Caco-2 (cell line): ENCODE data around the gene CTDSPL. TPM values are rescaled to one million over a fixed set of nuclear protein-coding genes. Genes with fewer than 3 reads are reported as not detected.
A peak's percentile ranks its signal among the peaks of the same experiment; 100 is the strongest.

Experiments used
- BruUV-seq: library from RNA; stranded (reverse); fragments of 400-500 nt; replicated peaks from 2 replicates; lab custom pipeline; 2021; lab: Mats Ljungman, UMichigan
- CTCF ChIA-PET: fragments of 300-600 bp; sonication (Branson Sonifier 250); formaldehyde crosslinking; loops from one replicate; lab custom pipeline; 2022; ENCODE audit warnings: antibody characterized with exemption; lab: Charles Lee
- POLR2A ChIA-PET: fragments of 300-600 bp; sonication (Branson Sonifier 250); formaldehyde crosslinking; loops from one replicate; lab custom pipeline; 2022; ENCODE audit warnings: antibody characterized with exemption; lab: Charles Lee
- DNase-seq, 2 experiments: peaks; one replicate each; pipeline versions ENCODE4 v3.0.0 to v3.0.0-alpha.2; 2020 to 2022
- H3K27me3 ChIP-seq: replicated peaks from 2 replicates; pipeline ENCODE4 v1.6.0; 2011; ENCODE audit warnings: low read length; ENCODE audit not compliant: control insufficient read depth, insufficient read depth
- H3K36me3 ChIP-seq: 2 replicates; pipeline ENCODE4 v1.5.1; 2011; ENCODE audit warnings: low read length; ENCODE audit not compliant: control insufficient read depth, insufficient read depth
- H3K4me1 ChIP-seq: fragments of 250-450 bp; sonication (Bioruptor Pico); 2 replicates; pipeline ENCODE4 v1.5.1; 2020; ENCODE audit warnings: mild to moderate bottlenecking
- H3K4me3 ChIP-seq: 2 replicates; pipeline ENCODE4 v1.5.1; 2011; ENCODE audit warnings: low read depth, mild to moderate bottlenecking, control low read depth, low read length
- H3K9me3 ChIP-seq: fragments of 250-450 bp; sonication (Bioruptor Pico); 2 replicates; pipeline ENCODE4 v1.5.1; 2020; ENCODE audit warnings: mild to moderate bottlenecking, moderate library complexity
- H3K27ac Mint-ChIP-seq: one replicate; pipeline ENCODE4 v1.8.0; 2022; ENCODE audit warnings: mixed read lengths; ENCODE audit not compliant: unreplicated experiment
- H3K27me3 Mint-ChIP-seq: one replicate; pipeline ENCODE4 v1.8.0; 2022; ENCODE audit warnings: mixed read lengths; ENCODE audit not compliant: insufficient read depth, unreplicated experiment
- H3K36me3 Mint-ChIP-seq: one replicate; pipeline ENCODE4 v1.8.0; 2022; ENCODE audit warnings: mild to moderate bottlenecking, mixed read lengths; ENCODE audit not compliant: insufficient read depth, unreplicated experiment
- H3K4me1 Mint-ChIP-seq: one replicate; pipeline ENCODE4 v1.8.0; 2022; ENCODE audit warnings: low read depth, mixed read lengths; ENCODE audit not compliant: unreplicated experiment
- H3K4me3 Mint-ChIP-seq: one replicate; pipeline ENCODE4 v1.8.0; 2022; ENCODE audit warnings: mild to moderate bottlenecking, moderate library complexity, mixed read lengths; ENCODE audit not compliant: unreplicated experiment
- H3K9me3 Mint-ChIP-seq: one replicate; pipeline ENCODE4 v1.8.0; 2022; ENCODE audit warnings: mixed read lengths; ENCODE audit not compliant: unreplicated experiment
- intact Hi-C: fragments of 100-400 bp; cut with micrococcal nuclease; formaldehyde crosslinking; loops from one replicate; pipeline ENCODE4 v1.10.0; 2022; ENCODE audit not compliant: unreplicated experiment
- total RNA-seq: library from RNA; stranded (reverse); gene quantifications from 2 replicates; pipeline ENCODE4 v1.2.3, GENCODE V29; 2022
- TF ChIP-seq, protein P1 (sequence below), 2 experiments: fragments of 200-600 bp in 1 of 2; IDR thresholded peaks; 1 replicate in 1 of 2; 2 replicates in 1 of 2; pipeline versions ENCODE4 v1.5.1 to v1.8.0; 2011 to 2022; ENCODE audit warnings: antibody characterized with exemption in 1 of 2, control low read depth in 1 of 2, inconsistent platforms in 1 of 2, low read depth in 1 of 2, low read length in 1 of 2, mild to moderate bottlenecking in 1 of 2, moderate library complexity in 1 of 2; ENCODE audit not compliant: insufficient read depth in 1 of 2, severe bottlenecking in 1 of 2, unreplicated experiment in 1 of 2

Gene CTDSPL
- total RNA-seq, 1 experiment from 2014 or later, result 60.9 TPM

DNA sequence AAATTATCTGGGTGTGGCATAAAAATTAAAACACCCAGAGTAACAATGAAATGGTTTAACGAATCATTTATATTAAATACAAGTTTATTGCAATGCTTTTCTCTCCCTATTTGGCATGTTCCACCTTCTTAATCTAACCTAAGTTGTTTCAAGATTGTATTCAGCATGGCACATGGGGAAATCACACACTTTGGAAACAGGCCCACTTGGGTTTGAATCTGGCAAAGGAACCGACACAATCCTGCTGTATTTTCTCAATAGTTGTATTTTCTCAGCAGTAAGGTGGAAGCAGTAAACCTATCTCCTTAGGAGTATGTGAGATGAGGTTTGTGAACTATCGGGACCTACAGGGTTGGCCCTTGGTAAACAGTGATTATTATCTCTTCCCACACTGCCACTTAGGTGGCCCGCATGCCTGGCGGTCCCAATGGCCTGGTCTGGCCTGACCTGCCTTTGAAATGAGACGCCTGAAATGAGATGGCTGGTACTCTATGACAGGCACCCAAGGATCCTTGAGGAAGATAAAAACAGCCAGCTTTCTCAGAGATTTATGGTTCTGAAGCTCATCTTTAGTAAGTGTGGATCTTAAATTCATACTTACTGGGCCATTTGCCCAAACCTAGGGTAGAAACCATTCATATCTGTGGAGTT is 83.6 kb downstream of the CTDSPL start:
- peaks cover 53% of the 10 kb centered on the region for H3K4me1 Mint-ChIP-seq
- ChIA-PET POLR2A (interaction anchor here (0.8 kb wide), 1 partner anchor 19 kb away, joined by 3 read pairs; no protein-coding TSS in a partner anchor), CTCF (no interaction called here)
- BruUV-seq, result no TSS peak
- H3K9me3 Mint-ChIP-seq, result no peaks in the 10 kb centered on the region
- TF ChIP-seq, protein P1, sequence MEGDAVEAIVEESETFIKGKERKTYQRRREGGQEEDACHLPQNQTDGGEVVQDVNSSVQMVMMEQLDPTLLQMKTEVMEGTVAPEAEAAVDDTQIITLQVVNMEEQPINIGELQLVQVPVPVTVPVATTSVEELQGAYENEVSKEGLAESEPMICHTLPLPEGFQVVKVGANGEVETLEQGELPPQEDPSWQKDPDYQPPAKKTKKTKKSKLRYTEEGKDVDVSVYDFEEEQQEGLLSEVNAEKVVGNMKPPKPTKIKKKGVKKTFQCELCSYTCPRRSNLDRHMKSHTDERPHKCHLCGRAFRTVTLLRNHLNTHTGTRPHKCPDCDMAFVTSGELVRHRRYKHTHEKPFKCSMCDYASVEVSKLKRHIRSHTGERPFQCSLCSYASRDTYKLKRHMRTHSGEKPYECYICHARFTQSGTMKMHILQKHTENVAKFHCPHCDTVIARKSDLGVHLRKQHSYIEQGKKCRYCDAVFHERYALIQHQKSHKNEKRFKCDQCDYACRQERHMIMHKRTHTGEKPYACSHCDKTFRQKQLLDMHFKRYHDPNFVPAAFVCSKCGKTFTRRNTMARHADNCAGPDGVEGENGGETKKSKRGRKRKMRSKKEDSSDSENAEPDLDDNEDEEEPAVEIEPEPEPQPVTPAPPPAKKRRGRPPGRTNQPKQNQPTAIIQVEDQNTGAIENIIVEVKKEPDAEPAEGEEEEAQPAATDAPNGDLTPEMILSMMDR (IDR thresholded peaks at IDR 0.05; ENCODE audit: insufficient read depth in 1 of 2, low read depth in 1 of 2, low read length in 1 of 2, severe bottlenecking in 1 of 2, unreplicated experiment in 1 of 2), result no peak
- H3K4me3 Mint-ChIP-seq, result peak overlapping the region; percentile 47
- peak overlapping the region; percentile 69 for H3K27ac Mint-ChIP-seq
- H3K27me3 ChIP-seq, result no peaks in the 10 kb centered on the region
- no peaks in the 10 kb centered on the region for H3K9me3 ChIP-seq
- peaks cover 39% of the 10 kb centered on the region for H3K4me1 ChIP-seq
- H3K4me3 ChIP-seq, result no peak overlapping the region
- no peaks in the 10 kb centered on the region for H3K27me3 Mint-ChIP-seq
- H3K36me3 Mint-ChIP-seq, result peaks cover 35% of the 10 kb centered on the region
- intact Hi-C loops, result no loop called here
- peak in 1 of 2 experiments; percentile 54 for DNase-seq
- no peaks in the 10 kb centered on the region for H3K36me3 ChIP-seq

DNA sequence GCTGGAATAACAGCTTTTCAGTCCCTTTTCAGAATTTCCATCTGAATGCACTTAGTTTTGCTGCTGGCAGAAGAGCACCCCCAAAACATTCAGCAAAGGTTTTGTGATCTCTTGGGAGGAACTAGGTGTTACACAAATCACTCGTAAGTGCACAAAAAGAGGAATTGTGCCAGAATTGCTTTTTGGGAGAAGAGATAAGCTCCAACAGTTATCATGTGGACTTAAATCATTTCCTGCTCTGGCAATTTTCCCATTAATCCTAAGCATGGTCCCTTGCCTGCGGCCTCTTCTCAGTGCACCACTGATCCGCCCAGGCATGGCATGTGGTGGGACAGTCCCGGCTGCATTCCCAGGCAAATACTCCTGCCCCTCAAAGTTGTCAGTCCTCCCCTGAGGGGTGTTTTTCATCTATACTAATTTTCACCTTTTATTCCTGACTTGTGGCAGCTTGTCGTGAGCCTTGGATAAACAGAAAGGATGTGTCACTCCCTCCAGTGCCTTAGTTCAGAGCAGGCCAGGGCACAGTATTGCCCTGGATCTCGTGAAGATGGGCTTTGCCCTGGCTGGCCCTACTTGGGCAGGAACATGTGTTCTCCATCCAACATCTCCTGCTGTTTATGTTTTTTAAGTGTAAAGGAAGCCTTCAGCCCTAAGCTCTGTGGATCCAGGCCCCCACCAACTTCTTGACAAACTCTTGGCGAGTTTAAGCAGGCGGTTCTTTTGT is 84.3 kb downstream of the CTDSPL start:
- BruUV-seq, result no TSS peak
- Mint-ChIP-seq H3K27ac (peak overlapping the region; percentile 69), H3K4me1 (peaks cover 53% of the 10 kb centered on the region), H3K4me3 (peak overlapping the region; percentile 47), H3K27me3 (no peaks in the 10 kb centered on the region), H3K36me3 (peaks cover 35% of the 10 kb centered on the region), H3K9me3 (no peaks in the 10 kb centered on the region)
- intact Hi-C loops, result loop anchor here (1.0 kb wide), 2 partner anchors 10 to 18 kb away; no protein-coding TSS in a partner anchor
- H3K36me3 ChIP-seq, result no peaks in the 10 kb centered on the region
- no peak overlapping the region for H3K4me3 ChIP-seq
- TF ChIP-seq, protein P1 (IDR thresholded peaks at IDR 0.05; ENCODE audit: insufficient read depth in 1 of 2, low read depth in 1 of 2, low read length in 1 of 2, severe bottlenecking in 1 of 2, unreplicated experiment in 1 of 2), result no peak
- no peaks in the 10 kb centered on the region for H3K9me3 ChIP-seq
- ChIA-PET CTCF (no interaction called here), POLR2A (interaction anchor here (0.8 kb wide), 1 partner anchor 18 kb away, joined by 3 read pairs; no protein-coding TSS in a partner anchor)
- DNase-seq, result peak; percentile 86 to 89
- H3K27me3 ChIP-seq, result no peaks in the 10 kb centered on the region
- peaks cover 39% of the 10 kb centered on the region for H3K4me1 ChIP-seq

DNA sequence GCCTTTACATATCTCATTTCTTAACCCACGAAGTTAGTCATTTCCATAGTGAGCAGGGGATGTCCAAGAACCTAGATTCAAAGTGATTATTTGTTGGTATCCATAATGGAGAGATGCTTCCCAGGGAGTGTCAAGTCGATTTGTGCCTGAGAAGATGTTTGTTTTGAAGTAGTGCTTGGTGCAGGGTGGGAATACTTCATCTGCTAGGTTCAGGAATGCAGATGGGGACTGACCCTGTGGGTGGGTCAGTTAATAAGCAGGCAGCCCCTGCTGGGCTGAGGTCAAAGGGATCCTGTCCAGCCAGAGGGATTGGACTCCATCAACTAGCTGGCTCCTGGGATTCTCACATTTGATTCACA is 84.8 kb downstream of the CTDSPL start:
- H3K9me3 Mint-ChIP-seq, result no peaks in the 10 kb centered on the region
- no peaks in the 10 kb centered on the region for H3K27me3 Mint-ChIP-seq
- H3K4me3 ChIP-seq, result no peak overlapping the region
- TF ChIP-seq, protein P1 (IDR thresholded peaks at IDR 0.05; ENCODE audit: insufficient read depth in 1 of 2, low read depth in 1 of 2, low read length in 1 of 2, severe bottlenecking in 1 of 2, unreplicated experiment in 1 of 2), result no peak
- peak overlapping the region; percentile 47 for H3K4me3 Mint-ChIP-seq
- no peaks in the 10 kb centered on the region for H3K9me3 ChIP-seq
- peaks cover 50% of the 10 kb centered on the region for H3K4me1 Mint-ChIP-seq
- no peaks in the 10 kb centered on the region for H3K27me3 ChIP-seq
- peaks cover 32% of the 10 kb centered on the region for H3K36me3 Mint-ChIP-seq
- ChIA-PET CTCF (no interaction called here), POLR2A (no interaction called here)
- no peaks in the 10 kb centered on the region for H3K36me3 ChIP-seq
- BruUV-seq, result TSS peak; percentile 55
- peaks cover 39% of the 10 kb centered on the region for H3K4me1 ChIP-seq
- no peak for DNase-seq
- H3K27ac Mint-ChIP-seq, result peak overlapping the region; percentile 69
- intact Hi-C loops, result loop anchor here (1.0 kb wide), 2 partner anchors 10 to 18 kb away; no protein-coding TSS in a partner anchor
